ENCODE results near the gene MAGI1.

MAGI1 gene

DNA sequence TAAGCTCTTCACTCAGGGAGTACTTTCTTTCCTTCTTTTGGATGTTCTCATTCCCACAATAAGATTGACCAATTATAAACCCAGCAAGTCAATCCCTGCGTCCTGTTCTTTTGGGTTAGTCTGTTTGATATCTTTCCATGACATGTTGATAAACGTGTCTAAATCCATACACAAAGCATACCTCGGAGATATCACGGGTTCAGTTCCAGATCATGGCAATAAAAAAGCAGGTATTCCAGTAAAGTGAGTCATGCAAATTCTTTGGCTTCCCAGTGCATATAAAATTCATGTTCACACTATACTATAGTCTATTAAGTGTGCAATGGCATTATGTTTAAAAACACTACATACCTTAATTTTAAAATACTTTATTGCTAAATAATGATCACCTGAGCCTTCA lies 667.7 kb downstream of the MAGI1 start:
- DNase-seq, result no peak
- intact Hi-C loops (cut with DNase I), result no loop called here

GRCh38 chr3:65368866-65369265 lies 669.9 kb downstream of the MAGI1 start:
- intact Hi-C loops (cut with DNase I), result no loop called here
- DNase-seq, result no peak

- DNase-seq, result no peak
- intact Hi-C loops (cut with DNase I), result no loop called here
Observed at GRCh38 chr3:65362688-65363087, 676.0 kb downstream of the MAGI1 start.

- DNase-seq, result no peak
- intact Hi-C loops (cut with DNase I), result no loop called here
Observed at GRCh38 chr3:65361448-65361847, 677.3 kb downstream of the MAGI1 start.

GRCh38 chr3:65356331-65357248 lies 682.1 kb downstream of the MAGI1 start:
- peak in 2 of 10 donors; percentile 75 to 81 for DNase-seq
- intact Hi-C loops (cut with DNase I), result no loop called here

DNA sequence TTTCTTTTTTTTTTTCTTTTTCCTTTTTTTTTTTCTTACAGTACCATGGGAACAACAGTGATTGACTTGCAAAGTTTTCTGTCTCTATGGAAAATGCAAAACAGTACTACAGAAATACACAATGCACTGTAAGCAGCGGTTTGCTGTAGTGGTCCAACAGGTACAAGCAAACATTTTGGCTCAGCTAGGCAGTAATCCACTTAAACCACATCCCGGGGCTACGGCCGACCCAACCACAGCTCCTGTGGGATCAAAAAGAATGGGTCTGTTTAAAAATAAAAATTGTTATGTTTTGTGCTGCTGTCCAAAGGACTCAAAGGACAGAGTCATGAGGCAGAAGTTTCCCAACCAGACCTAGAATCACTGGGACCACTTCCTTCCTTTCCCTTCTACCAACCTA lies 683.8 kb downstream of the MAGI1 start:
- intact Hi-C loops (cut with DNase I), result no loop called here
- DNase-seq, result no peak

- intact Hi-C loops (cut with DNase I), result no loop called here
- no peak for DNase-seq
Observed at GRCh38 chr3:65352951-65353350, 685.8 kb downstream of the MAGI1 start.

DNA sequence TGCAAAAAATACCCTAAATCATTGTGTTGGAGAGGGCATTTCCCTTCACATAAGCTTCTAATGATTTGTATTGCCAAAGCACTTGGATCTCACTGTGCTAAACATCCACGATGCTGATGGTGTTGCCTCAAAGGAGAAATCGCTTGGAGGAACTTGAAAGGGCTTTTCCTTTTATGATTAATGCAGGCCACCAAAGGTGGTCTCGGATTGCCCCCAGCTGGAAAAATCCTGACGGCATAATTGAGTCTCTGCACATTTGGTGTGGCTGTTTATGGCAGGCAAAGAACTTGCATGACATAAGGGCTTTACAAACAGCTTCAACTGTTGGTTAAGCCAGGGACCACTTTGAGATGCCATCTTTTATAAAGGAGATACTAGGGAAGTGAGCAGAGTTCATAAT lies 687.0 kb downstream of the MAGI1 start:
- intact Hi-C loops (cut with DNase I), result no loop called here
- DNase-seq, result no peak

GRCh38 chr3:65350801-65351476 lies 687.8 kb downstream of the MAGI1 start:
- intact Hi-C loops (cut with DNase I), result no loop called here
- DNase-seq, result no peak

DNA sequence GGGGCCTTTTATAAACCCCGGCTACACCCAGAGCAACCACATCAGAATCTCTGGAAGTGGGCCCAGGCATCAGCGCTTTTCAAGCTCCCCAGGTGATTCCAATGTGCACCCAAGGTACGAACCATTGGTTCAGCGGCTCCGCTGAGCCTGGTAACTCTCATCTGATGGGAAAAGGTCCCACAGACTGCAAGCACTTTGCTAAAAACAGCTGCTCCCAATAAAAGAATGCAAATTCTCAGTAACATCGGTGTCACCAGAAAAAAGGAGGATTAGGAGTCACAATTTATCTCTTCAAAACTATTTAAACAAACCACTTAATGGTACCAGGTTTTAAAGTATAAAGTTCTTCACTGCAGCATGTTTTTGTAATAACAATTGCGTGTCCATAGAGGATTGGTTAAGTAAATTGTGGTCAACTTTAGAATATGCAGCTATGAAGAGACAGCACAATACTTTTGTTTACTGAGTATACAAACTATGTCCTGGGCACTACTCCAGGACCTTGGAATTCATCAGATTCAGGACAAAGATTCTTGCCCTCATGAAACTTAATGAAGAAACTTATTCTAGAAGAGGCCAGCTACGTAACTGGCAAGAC lies 690.2 kb downstream of the MAGI1 start:
- intact Hi-C loops (cut with DNase I), result no loop called here
- DNase-seq, result no peak

DNA sequence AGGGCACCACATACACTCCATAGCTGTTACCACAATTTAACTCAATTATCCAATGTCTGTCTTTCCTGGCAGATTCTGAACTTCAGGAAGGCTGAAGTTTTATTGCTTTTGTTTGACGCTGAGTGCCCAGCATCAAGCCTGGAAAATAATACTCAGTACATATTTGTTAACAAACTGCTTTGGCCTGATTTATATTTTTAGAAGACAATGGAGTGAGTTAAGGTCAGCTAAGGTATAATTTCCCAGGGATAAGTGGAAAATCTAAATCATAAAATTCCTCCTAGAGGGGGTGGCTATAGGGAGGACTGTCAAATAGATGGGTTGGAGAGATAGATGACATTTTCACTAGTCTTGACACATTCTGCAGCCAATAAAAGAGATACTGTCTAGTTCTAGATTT lies 691.6 kb downstream of the MAGI1 start:
- DNase-seq, result no peak
- intact Hi-C loops (cut with DNase I), result no loop called here

DNA sequence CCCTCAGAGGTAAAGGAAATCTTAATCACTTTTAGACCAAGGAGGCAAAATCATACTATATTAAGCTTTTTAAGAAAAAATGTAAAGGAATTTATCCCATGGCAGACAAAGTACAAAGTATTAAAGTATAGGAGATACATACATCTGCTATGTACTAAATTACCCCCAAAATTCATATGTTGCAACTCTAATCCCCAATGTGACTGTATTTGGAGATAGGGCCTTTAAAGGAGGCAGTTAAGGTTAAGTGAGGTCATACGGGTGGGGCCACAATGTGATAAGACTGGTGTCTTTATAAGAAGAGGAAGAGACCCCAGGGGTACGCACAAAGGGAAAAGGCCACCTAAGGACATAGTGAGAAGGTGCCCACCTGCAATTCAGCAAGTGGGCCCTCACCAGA lies 693.9 kb downstream of the MAGI1 start:
- intact Hi-C loops (cut with DNase I), result no loop called here
- DNase-seq, result no peak

DNA sequence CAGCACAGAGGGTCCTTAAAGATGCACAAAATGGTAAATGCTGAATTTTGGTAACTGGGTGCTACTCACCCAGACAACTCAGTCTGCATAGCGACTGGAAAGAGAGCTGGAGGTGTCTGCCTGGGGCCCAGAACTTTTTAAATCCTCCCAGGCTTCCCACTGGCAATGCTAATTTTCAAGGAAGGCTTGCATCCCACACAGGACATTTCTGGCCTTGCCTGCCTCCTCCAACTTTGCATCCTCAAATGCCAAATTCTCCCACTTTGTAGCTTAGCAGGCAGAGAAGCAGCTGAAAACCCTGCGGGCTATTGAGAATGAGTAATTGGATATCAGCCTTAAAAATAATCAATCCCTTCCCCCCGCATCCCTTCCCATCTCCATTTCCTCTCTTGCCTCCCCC lies 694.3 kb downstream of the MAGI1 start:
- intact Hi-C loops (cut with DNase I), result no loop called here
- peak in 1 of 10 donors; percentile 68 for DNase-seq

DNA sequence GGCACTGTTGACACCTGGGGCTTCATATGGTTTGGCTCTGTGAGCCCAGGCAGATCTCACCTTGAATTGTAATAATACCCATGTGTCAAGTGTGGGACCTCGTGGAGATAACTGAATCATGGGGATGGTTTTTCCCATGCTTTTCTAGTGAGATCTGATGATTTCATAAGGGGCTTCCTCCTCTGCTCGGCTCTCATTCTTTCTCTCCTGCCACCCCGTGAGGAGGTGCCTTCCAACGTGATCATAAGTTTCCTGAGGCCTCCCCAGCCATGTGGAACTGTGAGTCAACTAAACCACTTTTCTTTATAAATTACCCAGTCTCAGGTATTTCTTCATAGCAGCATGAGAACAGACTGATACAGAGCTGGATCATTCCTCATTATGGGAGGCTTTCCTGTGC lies 695.0 kb downstream of the MAGI1 start:
- intact Hi-C loops (cut with DNase I), result no loop called here
- DNase-seq, result no peak

- DNase-seq, result no peak
- intact Hi-C loops (cut with DNase I), result no loop called here
Observed at GRCh38 chr3:65343026-65343425, 695.7 kb downstream of the MAGI1 start.

GRCh38 chr3:65342084-65342683 lies 696.5 kb downstream of the MAGI1 start:
- intact Hi-C loops (cut with DNase I), result no loop called here
- DNase-seq, result peak in 5 of 10 donors; percentile 17 to 87 (median 26)

DNA sequence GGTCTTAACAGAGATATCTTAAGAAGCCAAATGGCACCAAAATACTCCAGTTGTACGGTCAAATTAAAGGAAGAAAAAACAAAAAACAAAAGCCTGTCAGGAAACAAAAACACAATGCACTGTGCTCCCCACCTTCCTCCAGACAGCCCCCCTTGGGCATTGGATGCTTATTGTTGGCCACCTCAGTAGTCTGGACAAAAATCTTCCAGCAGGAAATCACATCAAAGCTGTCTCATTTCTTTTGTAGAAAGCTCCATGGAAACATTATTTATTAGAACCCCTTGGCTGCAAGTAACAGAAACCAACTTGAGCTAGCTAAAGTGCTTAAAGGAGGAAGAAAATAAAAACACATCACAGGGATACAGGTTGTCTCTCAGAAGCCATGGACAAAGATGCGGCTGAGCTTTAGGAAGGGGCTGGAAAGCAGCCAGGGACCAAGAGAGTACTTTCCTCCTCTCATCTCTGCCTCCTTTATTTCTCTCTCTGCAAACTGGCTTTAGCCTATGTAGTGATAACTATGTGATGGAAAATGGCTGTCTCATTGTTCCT lies 699.5 kb downstream of the MAGI1 start:
- intact Hi-C loops (cut with DNase I), result no loop called here
- no peak for DNase-seq

- no peak for DNase-seq
- intact Hi-C loops (cut with DNase I), result no loop called here
Observed at GRCh38 chr3:65338571-65338970, 700.1 kb downstream of the MAGI1 start.

DNA sequence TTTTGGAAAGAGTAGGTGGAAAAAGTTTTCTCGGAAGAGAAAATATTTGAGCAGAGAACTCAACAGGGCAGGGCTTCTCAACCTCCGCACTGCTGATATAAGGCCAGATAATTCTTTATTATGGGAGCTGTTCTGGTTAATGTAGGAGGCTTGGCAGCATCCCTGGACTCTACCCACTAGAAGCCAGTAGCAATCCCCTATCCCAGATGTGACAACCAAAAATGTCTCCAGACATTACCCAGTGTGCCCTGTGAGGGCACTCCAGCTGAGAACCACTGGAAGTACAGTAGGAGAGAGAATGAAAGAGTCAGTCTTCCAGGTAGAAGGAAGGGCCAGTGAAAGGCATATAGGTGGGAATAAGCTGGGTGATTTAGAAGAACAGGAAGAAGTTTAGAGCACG lies 703.1 kb downstream of the MAGI1 start:
- DNase-seq, result no peak
- intact Hi-C loops (cut with DNase I), result no loop called here

GRCh38 chr3:65334045-65334665 lies 704.6 kb downstream of the MAGI1 start:
- intact Hi-C loops (cut with DNase I), result no loop called here
- DNase-seq, result no peak

All from posterior cingulate gyrus (tissue), 11 donors.